ENCODE results near the gene TMEM184B.

Gene TMEM184B

DNA sequence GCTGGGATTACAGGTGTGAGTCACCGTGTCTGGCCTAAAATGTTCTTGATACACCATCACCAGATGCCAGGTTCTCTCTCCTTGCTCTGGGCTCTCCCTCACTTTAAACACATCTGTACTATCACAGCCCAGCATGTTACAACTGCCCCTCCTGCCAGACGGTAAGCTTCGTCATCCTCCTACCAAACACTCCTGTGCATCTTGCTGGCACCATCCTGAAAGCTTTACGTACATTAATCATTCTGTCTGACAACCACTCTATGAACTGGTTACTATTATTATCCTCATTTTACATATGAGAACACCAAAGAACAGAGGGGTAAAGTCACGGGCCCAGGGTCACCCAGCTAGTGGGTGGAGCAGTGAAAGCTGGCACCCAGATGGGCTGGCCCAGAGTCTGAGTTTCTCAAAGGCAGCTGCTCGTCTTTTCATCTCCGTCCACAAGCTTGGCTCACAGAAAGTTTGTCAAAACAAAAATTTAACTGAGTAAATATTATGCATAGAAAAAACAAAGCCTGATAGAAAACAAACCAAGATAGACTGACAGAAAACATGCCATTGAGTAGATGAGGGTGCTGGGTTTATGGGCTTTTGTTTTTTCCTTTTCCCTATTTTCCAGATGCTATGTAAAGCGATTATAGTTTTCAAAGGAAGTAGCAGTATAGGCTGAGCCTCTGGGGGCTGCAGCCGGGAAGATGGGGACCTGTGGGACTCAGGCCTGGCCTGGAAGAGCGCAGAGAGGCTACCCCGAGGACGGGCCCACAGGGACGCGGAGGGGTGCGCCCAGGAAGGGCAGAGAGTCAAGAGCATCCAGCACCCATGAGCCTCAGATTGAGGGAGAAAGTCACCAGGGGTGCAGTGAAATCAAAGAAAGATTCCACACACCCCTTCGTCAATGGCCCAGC, 100.6 kb downstream of the TMEM184B start:
- no peak for ATAC-seq
- TF ChIP-seq CSDC2 (CRISPR knock-in tag; IDR thresholded peaks at IDR 0.05) (no peak), BACH2 (CRISPR knock-in tag; IDR thresholded peaks at IDR 0.05; ENCODE audit: borderline replicate concordance) (no peak), ZFP3 (CRISPR knock-in tag; IDR thresholded peaks at IDR 0.05) (no peak), ZNF565 (CRISPR knock-in tag; conservative IDR thresholded peaks at IDR 0.05; ENCODE audit: low read depth) (no peak), CREB5 (CRISPR knock-in tag; IDR thresholded peaks at IDR 0.05; ENCODE audit: low read depth) (no peak), TOX (CRISPR knock-in tag; IDR thresholded peaks at IDR 0.05; ENCODE audit: borderline replicate concordance) (no peak), ZNF8 (CRISPR knock-in tag; IDR thresholded peaks at IDR 0.05) (no peak), TSHZ2 (CRISPR knock-in tag; IDR thresholded peaks at IDR 0.05) (no peak), RARB (CRISPR knock-in tag; IDR thresholded peaks at IDR 0.05) (no peak), ARNTL (CRISPR knock-in tag; IDR thresholded peaks at IDR 0.05; ENCODE audit: borderline replicate concordance, low read depth) (no peak), ESRRG (CRISPR knock-in tag; IDR thresholded peaks at IDR 0.05) (no peak), PPARA (CRISPR knock-in tag; IDR thresholded peaks at IDR 0.05; ENCODE audit: borderline replicate concordance) (no peak), ISL1 (CRISPR knock-in tag; IDR thresholded peaks at IDR 0.05) (no peak), POU6F1 (CRISPR knock-in tag; IDR thresholded peaks at IDR 0.05; ENCODE audit: borderline replicate concordance, low read depth) (no peak), SNAI2 (CRISPR knock-in tag; IDR thresholded peaks at IDR 0.05) (no peak), GLIS3 (CRISPR knock-in tag; IDR thresholded peaks at IDR 0.05) (no peak)
- TF ChIP-seq, protein P1, sequence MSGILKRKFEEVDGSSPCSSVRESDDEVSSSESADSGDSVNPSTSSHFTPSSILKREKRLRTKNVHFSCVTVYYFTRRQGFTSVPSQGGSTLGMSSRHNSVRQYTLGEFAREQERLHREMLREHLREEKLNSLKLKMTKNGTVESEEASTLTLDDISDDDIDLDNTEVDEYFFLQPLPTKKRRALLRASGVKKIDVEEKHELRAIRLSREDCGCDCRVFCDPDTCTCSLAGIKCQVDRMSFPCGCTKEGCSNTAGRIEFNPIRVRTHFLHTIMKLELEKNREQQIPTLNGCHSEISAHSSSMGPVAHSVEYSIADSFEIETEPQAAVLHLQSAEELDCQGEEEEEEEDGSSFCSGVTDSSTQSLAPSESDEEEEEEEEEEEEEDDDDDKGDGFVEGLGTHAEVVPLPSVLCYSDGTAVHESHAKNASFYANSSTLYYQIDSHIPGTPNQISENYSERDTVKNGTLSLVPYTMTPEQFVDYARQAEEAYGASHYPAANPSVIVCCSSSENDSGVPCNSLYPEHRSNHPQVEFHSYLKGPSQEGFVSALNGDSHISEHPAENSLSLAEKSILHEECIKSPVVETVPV (CRISPR knock-in tag; IDR thresholded peaks at IDR 0.05), result no peak
- TF ChIP-seq, protein P2, sequence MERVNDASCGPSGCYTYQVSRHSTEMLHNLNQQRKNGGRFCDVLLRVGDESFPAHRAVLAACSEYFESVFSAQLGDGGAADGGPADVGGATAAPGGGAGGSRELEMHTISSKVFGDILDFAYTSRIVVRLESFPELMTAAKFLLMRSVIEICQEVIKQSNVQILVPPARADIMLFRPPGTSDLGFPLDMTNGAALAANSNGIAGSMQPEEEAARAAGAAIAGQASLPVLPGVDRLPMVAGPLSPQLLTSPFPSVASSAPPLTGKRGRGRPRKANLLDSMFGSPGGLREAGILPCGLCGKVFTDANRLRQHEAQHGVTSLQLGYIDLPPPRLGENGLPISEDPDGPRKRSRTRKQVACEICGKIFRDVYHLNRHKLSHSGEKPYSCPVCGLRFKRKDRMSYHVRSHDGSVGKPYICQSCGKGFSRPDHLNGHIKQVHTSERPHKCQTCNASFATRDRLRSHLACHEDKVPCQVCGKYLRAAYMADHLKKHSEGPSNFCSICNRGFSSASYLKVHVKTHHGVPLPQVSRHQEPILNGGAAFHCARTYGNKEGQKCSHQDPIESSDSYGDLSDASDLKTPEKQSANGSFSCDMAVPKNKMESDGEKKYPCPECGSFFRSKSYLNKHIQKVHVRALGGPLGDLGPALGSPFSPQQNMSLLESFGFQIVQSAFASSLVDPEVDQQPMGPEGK (CRISPR knock-in tag; IDR thresholded peaks at IDR 0.05; ENCODE audit: borderline replicate concordance), result no peak

- ATAC-seq, result no peak
- TF ChIP-seq TOX (CRISPR knock-in tag; IDR thresholded peaks at IDR 0.05; ENCODE audit: borderline replicate concordance), result no peak
- TF ChIP-seq BACH2 (CRISPR knock-in tag; IDR thresholded peaks at IDR 0.05; ENCODE audit: borderline replicate concordance), result no peak
- no peak for TF ChIP-seq PPARA (CRISPR knock-in tag; IDR thresholded peaks at IDR 0.05; ENCODE audit: borderline replicate concordance)
- TF ChIP-seq, protein P2 (CRISPR knock-in tag; IDR thresholded peaks at IDR 0.05; ENCODE audit: borderline replicate concordance), result no peak
- no peak for TF ChIP-seq GLIS3 (CRISPR knock-in tag; IDR thresholded peaks at IDR 0.05)
Measured at GRCh38 chr22:38170469-38170868, 102.3 kb downstream of the TMEM184B start.
